GM18861 (cell line): ENCODE results near the gene ERO1B.

Source experiments
- ATAC-seq: cut with Tn5 transposase; IDR thresholded peaks from one replicate; pipeline ENCODE4 v1.9.1; 2021; ENCODE audit not compliant: unreplicated experiment

Gene ERO1B

GRCh38 chr1:236301080-236301957, 19.6 kb upstream of the ERO1B start:
- ATAC-seq = no peak

DNA sequence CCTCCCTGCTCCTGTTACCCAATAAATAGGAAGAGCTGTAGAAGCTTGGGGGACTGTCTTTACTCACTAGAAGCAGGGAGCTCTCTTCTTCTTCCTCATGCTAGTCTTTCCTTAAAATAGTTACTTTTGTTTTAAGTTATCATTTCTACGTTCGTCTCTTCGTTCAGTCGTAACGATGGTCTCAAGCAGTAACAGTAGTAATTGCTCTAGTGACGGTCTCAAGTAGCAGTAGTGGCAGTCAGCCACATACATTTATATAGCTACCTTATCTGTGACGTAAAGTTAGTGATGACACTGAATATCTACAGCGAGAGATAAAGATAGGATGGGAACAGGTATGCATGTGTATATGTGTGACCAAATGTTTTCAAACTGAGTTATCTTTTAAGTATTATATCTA, 15.4 kb upstream of the ERO1B start:
- no peak for ATAC-seq

DNA sequence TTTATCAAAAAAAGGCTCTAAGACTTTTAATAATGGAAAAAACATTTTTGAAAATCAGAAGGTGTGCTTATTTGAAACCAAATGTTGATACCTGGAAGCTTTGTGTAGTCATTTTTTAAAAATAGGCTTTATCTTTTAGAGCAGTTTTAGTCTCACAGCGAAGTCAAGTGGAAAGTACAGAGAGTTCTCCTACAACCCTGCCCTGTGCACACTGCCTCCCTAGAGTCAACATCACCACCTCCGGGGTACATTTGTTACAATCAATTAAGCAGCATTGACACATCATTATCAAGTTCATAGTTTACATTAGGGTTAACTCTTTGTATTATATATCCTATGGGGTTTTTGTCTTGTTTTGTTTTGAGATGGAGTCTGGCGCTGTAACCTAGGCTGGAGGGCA, 10.7 kb upstream of the ERO1B start:
- no peak for ATAC-seq

DNA sequence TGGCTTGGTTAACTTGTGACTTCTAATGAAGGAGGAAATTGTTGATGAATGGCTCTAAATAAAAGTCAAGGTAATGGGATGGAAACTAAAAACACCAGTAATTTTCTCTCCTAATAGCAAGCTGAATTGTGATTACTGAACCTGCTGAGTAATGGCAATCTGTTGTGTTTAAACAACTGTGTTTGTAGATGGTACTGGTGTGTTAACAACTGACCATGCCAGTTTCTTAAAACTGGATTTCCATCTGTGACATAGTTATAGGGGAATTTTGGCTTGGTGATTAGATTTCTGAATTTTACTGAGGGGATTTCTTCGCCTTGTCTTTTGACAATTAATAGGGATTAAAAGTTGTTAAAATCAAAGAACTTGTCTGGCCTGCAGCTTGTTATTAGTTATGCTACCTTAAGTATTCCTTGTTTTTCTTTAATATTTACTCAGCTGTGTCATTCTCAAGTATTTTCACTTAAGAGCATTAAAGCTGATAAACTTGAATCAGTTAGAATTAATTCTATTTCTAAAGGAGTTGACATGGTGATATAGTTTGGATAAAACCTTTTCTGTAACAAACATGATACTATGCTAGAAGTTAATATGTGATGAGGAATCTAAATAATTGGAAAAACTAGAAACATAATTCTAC, 7.9 kb upstream of the ERO1B start:
- no peak for ATAC-seq

GRCh38 chr1:236288620-236288976, 6.8 kb upstream of the ERO1B start:
- ATAC-seq = no peak

GRCh38 chr1:236287757-236288619, 6.2 kb upstream of the ERO1B start:
- no peak for ATAC-seq

DNA sequence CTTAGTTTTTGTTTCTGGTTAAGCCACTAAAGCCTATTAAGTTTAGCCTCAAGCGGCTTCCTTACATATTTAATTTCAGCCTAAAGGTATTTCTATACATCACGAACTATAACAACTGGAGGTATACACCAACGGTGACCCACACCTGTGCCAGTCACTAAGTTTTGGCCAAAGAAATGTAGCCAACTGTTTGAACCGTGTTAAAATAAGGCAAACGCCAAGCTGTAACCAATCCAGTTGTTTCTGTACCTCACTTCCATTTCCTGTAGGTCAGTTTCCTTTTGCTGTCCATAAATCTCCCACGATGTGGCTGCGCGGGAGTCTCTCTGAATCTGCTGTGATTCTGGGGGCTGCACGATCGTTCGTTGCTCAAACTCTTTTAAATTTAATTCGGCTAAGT, 5.6 kb upstream of the ERO1B start:
- no peak for ATAC-seq

GRCh38 chr1:236284291-236284721, 2.5 kb upstream of the ERO1B start:
- peak; percentile 47 for ATAC-seq

DNA sequence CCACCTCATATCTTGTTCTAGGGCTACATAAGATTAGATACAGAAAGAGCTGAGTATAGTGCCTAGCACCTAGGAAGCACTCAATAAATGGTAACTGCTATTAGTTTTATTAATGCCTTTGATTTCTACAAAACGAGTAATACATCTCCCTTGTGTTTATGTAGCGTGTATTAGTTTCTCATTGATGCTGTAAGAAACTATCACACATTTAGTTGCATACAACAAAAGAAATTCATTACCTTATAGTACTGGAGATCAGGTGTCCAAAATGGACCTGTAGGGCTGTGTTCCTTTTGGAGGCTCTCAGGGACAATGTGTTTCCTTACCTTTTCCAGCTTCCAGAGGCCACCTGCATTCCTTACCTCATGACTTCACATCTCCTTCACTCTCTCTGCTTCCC, 961 bp upstream of the ERO1B start:
- ATAC-seq = no peak

GRCh38 chr1:236282425-236282716, 613 bp upstream of the ERO1B start:
- peak; percentile 0 for ATAC-seq

DNA sequence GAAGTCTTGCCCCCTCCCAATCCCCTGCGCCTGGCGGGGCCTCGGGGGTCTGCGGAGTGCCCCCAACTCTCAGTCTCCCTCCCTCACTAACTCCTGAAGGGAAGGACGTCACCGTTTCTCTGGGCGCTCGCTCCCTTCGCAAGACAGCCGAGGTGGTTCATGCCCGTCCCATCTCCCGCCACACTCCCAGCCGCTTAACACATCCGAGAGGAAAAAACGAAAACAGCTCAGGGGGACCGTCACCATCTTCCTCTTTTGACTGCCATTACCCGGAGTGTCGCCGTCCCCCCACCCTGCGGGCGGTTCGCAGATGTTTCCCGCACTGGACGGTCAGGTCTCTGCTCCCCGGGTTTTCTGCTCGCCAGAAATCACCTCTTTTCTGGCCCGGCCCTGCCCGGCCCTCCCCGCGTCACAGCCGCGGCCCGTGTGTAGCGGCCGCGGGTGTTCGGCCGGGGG, 532 bp downstream of the ERO1B start:
- peak; percentile 9 for ATAC-seq

- ATAC-seq = no peak
Measured at GRCh38 chr1:236280438-236281197, 1.1 kb downstream of the ERO1B start.

DNA sequence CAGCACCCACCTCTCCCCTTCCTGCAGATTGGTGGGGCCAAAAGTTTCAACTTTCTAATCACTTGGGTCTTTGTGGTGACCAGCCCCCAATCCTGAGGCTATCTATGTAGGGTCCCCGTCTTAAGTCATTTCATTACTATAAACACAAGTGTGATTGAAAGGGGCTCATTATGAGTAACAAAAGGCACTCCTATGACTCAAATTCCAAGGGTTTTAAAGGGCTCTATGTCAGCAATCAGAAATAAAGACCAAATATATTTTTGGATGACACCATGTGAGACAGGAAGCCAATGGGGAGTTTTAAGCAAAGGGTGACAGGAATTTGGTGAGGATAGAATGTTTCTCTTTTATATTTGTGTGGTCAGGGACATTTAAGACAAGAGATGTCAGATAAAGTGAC, 6.2 kb downstream of the ERO1B start:
- no peak for ATAC-seq

- ATAC-seq = no peak
Measured at GRCh38 chr1:236275061-236275460, 6.7 kb downstream of the ERO1B start.

GRCh38 chr1:236273358-236273757, 8.4 kb downstream of the ERO1B start:
- ATAC-seq = no peak

DNA sequence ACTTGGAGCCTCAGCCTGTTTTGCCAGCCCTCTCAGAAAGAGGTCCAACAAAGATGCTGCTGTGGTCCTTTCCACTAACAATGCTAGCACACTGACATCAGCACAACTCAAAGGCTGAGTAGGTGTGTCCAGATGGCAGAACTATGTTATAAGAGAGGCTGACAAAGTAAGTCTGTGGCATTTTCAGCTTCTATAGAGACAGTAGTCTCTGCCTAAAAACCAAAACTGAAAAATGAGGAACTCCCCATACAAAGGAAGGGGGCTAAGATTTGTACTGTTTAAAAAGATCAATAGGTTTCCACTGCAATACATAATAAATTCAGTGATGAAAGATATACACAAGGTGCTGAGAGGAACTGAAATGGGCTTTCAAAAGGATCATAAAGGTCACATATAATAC, 12.3 kb downstream of the ERO1B start:
- ATAC-seq = no peak

DNA sequence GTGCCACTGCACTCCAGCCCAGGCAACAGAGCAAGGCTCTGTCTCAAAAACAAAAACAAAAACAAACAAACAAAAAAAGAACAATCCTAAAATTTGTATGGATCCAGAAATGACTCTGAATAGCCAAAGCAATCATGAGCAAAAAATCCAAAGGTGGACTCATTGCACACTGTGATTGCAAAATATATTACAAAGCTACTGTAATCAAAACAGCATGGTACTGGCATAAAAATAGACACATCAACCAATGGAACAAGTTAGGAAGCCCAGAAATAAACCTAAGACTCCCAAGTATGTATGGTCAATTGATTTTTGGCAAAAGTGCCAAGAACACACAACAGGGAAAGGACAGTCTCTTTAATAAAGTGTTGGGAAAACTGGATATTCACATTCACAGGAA, 19.9 kb downstream of the ERO1B start:
- ATAC-seq = no peak

DNA sequence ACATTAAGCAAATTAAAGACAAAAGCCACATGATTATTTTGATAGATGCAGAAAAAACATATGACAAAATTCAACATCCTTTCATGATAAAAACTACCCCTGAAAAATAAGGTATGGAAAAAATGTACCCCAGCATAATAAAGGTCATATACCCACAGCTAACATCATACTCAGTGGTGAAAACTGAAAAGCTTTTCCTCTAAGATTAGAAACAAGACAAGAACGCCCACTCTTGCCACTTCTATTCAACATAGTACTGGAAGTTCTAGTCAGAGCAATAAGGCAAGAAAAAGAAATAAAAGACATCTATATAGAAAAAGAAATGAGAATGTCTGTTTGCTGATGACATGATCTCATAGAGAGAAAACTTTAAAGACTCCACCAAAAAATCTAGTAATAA, 20.7 kb downstream of the ERO1B start:
- no peak for ATAC-seq

DNA sequence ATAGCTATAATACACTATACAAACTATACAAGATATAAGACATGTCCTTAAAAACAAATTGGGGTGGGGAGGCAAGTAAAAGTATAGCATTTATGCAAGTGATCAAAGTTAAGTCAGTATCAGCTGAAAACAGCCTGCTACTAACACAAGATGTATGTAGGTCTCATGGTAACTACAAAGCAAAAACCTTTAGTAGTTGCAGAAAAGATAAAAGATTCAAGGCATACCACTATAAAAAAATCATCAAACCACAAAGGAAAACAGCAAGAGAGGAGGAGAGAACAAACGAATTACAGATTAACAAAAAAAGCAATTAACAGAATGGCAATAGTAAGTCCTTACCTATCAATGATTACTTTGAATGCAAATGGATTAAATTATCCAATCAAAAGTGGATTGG, 22.7 kb downstream of the ERO1B start:
- ATAC-seq = no peak

GRCh38 chr1:236258114-236258622, 23.6 kb downstream of the ERO1B start:
- no peak for ATAC-seq

- ATAC-seq = no peak
Measured at GRCh38 chr1:236257216-236257615, 24.5 kb downstream of the ERO1B start.
